ENCODE results near the gene ROM1.

DNA sequence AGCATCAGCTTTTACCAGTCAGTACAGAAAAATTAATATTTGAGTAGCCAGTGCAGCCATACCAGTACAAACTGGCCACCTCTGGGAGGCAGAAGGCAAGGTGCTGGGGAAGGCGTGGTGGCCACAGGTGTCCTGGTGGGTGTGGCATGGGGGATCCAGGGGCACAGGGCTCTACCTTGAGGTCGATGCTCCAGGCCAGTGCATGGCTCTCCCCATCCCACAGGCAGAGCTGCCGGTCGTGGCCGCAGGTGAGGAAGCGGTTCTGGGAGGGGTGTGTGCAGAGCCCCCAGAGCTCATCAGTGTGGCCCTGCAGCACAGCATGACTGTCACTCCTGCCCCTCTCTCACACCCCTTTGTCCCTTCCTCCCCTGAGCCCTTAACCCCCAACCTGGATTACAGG is 7.6 kb upstream of the ROM1 start:
- no peak for TF ChIP-seq POLR2AphosphoS5 (IDR thresholded peaks at IDR 0.05)
- TF ChIP-seq, protein P1, sequence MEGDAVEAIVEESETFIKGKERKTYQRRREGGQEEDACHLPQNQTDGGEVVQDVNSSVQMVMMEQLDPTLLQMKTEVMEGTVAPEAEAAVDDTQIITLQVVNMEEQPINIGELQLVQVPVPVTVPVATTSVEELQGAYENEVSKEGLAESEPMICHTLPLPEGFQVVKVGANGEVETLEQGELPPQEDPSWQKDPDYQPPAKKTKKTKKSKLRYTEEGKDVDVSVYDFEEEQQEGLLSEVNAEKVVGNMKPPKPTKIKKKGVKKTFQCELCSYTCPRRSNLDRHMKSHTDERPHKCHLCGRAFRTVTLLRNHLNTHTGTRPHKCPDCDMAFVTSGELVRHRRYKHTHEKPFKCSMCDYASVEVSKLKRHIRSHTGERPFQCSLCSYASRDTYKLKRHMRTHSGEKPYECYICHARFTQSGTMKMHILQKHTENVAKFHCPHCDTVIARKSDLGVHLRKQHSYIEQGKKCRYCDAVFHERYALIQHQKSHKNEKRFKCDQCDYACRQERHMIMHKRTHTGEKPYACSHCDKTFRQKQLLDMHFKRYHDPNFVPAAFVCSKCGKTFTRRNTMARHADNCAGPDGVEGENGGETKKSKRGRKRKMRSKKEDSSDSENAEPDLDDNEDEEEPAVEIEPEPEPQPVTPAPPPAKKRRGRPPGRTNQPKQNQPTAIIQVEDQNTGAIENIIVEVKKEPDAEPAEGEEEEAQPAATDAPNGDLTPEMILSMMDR (IDR thresholded peaks at IDR 0.05): no peak

Data from prostate gland (tissue), 2 donors.